Measurements from ENCODE around the gene IGLL5.
"Not testable (repeated sequence)": the region's sequence is repeated elsewhere in the genome, so short reads cannot be mapped to it uniquely, and the experiment has no call there.

IGLL5 gene

DNA sequence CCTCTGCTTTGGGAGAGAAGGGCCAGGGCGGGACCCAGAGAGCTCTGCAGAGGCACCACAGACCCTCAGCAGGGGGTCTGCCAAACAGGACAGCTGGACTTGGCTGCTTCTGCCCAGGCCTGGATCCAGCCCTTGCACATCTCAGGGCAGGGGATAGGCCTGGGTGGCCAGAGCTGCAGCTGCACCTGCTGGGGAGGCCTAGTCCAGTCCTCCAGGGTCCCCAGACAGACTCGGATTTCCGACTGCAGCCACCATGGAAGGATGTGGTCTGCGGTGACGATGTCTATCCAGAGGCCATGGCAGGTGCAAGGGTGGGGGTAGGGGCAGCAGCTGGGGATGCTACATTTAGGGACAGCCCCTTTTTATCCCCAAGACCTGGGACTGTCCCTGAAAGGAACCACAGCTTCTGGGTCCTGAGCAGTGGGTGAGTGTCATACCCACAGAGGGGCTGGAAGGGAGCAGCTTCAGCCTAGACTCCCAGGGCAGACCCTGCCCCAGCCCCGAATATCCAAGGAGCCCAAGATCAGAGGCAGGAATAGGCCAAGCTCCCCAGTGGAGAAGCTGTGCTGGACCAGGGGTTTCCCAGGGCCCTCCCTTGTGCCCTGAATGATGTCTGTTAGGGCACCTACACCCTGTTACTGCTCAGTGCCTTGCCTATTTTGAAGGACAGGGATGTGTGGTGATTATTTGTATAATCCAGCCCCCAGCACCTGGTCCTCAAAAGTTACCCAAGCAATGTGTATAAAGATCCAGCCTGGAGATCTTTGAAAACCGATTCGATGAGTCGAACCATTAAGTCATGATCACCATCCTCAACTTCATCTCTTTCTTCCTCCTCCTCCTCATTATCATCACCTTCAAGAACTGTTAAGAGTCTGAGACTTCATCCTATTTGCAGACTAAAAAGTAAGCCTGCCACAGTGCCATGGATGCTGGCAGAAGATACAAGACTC, 2.5 kb upstream of the IGLL5 start:
- DNase-seq: peak in 1 of 2 donors; percentile 74

DNA sequence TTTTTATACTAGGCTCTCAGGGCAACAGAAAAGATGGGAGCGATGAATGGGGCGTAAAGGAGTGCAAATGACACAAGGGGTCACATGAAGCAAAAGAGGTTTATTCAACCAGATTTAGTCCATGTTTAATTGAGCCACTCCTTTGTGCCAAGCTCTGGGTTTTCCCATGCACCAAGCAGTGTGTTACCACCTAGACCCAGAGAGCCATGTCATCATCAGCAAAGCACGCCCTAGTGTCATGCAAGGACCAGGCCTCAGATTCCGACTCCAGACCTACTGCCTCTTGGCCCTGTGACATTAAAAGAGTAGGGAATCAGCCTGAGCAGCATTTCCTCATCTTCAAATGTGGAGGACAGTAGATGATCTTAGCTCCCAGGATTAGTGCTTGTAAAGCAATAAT, 1.1 kb upstream of the IGLL5 start:
- DNase-seq: no peak

DNA sequence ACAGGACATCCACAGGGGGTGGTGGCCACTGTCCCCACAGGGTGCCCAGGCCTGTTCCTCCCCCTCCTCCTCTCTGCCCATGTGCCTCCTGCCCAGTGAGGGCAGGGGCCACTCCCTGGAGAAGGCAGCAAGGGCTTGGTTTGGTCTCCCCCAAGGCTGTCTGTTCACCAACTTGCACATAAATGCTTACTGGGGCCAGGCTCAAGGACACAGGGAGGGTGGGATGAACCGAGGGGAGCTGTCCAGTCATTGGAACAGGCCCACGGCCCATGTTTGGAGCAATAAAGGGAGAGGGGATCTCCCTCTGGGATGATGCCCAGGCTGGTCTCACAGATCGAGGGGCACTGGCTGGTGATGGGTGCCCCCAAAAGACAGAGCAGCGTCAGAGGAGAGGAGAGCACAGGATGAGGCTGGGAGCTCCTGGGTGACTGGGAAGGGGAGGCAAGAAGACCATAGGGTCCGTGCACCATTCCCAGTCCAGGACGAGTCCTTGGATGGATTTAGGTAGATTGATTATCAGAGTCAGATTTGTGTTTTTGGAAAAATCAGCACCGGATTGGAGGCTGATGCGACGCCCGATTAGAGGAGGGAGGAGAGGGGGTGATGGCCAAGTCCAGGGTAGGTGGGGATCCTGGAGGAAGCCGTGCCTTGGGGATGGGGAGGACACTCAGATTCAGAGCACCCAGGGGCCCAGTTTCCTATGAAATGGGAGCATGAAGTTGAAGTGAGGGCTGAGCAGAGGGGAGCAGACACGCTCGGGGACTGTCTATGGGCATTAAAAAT, 1.1 kb downstream of the IGLL5 start:
- no peak for DNase-seq

DNA sequence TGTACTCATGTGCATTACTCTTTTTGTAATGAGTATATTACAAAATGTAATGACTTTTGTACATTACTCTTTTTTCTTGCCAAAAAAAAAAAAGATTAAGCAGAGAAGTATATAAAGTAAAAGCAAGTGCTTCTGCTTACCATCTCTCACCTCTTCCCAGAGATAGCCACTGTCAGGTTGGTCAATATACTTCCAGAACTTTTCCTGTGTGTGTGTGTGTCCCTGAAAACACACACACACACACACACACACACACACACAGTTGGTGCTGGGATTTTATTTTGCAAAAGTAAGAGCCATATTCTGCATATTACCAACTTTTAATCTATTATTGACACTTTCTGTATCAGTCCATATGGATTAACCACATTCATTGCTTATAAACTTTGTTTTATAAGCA, 2.5 kb downstream of the IGLL5 start:
- no peak for DNase-seq

DNA sequence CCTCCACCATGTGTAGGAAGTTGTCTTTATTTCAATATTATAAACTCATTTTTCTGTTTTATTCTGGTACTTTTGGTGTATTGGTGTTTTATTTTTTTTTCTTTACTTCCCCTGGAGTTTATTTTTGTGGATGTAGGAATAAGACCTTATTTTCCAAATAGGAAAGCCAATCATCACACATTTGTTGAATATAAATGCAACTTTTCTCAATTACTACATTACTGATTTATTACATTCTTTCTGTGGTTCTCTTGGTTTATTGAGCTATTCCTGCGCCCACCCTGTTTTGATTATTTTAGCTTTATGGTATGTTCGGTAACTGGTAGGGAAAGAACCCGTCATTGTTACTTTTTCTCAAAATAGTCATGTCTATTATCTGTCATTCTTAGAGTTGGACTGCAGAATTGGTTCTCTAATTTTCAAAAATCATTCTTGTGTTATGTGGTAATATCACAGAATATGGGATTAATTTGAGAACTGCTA, 3.6 kb downstream of the IGLL5 start:
- DNase-seq: no peak

DNA sequence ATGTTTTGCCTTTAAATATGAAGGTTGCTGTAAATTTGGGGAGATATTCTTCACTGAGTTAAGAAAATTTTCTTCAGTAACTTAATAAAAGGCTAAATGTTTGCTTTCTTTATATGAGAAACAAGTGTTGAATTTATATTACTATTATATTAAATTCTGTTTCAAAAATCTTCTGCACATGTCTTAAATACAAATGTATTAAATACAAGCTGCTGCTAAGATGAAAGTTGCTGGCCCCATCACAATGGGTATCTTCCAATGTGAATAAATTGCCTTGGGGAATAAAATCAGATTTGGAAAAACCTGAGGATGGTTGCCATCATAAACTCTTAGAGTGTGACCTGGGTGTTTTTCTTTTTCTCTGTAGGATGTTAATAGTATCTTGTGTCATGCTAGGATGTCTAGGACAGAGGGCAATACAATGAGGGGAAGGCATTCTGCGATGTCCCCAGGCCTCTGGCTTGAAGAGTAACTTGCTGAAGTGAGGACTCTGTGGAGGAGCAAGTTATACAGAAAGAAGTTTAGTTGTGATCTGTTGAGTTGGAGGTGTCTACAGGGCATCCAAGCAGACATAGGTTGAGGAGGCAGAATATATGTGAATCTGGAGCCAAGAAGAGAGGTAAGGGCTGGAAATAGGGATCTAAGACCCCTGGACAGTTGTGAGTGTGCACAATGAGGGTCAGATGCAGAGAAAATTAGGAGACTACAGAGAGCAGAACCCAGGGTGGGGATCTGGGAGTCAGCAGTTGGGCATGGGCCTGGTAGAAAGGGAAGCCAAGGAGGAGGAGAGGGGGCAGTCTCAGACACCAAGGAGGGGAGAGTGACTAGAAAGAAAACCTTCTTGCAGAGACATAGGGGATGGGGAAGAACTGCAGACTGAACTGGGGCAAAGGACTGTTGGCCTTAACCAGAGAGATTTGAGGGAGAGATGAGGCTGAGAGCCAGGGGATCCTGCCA, 4.8 kb downstream of the IGLL5 start:
- DNase-seq: no peak

DNA sequence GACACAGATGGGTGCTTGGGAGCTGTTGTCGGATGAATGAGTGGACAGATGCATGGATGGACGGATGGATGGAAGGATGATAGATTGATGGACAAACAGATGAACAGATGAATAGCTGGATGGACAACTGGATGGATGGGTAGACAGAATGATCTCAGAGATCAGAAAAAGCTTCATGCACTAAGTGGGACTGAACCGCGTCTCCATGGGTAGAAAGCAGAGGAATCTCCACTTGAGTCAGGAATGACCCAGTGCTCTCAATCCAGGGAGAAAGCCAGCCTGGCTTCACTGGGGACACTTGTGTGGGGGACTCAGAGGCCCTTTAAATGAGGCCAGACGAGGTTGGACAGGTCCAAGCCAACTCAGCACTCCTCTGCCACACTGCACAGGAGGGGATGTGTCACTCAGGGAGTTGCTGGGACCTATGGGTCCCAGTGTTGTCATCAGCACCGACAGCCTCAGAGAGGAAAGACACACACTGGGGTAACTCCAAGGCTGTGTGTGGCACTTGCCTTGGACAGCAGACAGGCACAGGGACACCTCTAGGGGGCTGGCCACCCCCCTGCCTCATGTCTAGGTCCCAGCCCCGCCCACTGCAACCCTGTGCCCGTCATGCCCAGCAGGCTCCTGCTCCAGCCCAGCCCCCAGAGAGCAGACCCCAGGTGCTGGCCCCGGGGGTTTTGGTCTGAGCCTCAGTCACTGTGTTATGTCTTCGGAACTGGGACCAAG, 5.6 kb downstream of the IGLL5 start:
- no peak for DNase-seq

DNA sequence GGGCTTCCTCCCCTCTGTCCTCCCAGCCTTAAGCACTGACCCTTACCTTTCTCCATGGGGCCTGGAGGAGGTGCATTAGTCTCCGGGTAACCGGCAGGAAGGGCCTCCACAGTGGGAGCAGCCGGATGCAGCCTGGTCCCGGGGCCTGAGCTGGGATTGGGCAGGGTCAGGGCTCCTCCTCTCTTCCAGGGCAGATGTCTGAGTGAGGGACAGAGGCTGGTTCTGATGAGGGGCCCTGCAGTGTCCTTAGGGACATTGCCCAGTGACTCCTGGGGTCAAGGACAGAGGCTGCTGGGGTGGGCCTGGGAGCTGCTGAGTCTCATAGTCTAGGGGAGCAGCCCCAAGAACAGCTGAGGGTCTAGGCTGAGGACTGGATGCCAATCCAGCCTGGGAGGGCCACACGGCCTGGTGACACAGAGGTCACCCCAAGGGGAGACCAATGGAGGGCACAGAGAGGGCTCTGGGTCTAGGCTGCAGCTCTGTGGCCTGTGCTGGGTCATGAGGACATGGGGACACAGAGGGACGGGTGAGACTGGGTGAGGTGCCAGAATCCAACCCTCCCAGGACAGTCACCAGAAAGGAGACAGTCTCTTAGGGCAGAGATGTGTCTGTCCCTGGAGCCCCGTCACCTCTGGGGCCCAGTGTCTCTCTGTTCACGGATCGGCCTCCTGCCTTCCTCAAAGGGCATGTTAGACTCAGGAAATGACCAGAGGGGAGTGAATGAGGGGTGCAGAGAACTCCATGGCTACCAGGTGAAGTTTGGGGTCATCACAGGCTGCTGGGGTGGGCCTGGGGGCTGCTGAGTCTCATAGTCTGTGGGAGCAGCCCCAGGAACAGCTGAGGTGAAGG, 6.5 kb downstream of the IGLL5 start:
- no peak for DNase-seq

DNA sequence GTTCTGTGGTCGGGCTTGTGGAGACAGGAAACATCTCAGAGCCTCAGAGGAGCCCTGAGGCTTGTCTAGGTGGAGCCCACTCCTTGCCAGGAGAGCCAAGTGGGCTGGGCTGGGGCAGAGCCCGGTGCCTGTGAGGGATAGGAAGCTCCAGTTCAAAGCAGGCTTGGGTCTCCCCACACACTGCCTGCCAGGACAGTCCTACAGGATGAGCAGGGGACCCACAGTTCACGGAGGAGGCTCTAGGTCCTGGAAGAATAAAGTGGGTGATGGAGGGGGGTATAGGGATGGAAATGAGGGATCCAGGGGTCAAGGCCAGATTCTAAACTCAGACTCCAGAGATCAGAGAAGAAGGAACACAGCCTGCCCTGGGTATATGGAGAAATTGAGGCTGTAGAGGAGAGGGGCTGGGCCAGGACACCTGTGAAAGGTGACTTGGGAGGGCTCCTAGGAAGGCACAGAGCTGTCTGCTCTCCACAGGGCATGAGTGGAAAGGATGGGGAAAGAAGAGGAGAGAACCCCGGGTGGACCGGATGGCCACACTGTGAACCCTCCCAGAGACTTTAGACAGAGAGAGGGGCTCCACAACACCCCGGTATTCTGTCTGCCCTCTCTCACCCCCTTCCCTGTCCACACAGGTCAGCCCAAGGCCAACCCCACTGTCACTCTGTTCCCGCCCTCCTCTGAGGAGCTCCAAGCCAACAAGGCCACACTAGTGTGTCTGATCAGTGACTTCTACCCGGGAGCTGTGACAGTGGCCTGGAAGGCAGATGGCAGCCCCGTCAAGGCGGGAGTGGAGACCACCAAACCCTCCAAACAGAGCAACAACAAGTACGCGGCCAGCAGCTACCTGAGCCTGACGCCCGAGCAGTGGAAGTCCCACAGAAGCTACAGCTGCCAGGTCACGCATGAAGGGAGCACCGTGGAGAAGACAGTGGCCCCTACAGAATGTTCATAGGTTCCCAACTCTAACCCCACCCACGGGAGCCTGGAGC, 7.4 kb downstream of the IGLL5 start:
- no peak for DNase-seq

DNA sequence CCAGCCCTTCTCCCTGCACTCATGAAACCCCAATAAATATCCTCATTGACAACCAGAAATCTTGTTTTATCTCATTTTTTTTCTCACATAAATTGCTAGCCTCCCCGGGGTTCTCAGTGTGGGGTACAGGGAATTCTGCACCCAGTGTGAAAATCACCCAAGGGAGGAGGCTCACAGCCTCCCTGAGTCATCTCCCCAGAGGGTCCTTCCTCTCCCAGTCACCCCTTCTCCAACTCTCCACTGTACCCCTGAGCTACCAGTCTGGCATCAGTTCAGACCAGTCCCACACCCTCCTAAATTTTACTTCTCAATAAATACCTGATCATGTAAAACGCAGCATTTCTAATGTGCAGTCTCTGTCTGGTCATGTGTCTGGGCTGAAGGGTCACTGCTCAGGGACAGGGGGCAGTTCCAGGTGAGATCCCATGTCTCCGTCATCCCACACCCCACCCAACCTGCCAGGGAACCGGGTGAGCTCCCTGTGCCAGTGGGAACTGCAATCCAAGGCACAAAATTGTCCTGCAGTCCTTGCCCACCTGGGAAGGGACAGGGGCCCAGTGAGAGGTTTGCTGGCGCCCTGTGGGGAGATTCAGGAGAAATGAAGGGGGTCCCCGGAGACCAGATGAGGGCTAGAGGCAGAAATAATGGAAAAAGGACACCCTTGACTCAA, 8.3 kb downstream of the IGLL5 start:
- no peak for DNase-seq

DNA sequence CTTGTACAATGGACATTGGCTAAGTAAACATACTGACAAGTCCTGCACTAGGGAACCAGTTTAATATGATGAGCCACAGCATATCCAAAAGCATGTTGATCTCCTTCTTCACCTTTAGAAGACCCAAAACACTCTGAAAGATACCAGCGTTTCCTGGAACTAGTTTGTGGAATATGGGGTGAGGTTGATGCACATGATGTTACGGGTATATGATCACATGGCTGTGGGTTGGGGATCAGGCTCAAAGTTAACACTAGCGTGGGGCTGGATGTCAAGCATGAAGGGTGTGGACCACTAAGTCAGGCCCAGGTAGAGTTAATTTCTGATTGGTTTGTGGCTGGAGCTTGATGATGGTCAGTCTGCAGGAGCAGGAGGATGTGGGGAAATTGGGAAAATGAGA, 9.0 kb downstream of the IGLL5 start:
- DNase-seq: no peak

DNA sequence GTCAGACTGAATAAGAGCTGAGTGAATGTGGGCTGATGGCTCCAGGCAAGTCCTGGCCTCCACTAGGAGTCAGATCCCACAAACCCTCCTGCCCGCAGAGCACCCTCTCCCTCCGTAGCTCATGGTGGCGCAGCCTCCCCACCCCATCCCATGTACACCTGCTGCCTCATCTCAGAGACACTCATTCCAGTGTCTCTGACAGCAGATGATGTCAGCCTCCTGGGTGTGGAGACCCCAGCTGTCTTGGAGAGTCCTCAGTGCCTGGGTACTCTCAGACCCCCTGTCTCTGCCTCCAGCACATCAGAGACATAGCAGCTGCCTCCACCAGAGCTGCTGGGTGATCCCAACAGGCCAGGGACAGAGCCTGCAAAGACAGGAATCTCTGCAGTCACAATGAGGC, 9.5 kb downstream of the IGLL5 start:
- DNase-seq: no peak

DNA sequence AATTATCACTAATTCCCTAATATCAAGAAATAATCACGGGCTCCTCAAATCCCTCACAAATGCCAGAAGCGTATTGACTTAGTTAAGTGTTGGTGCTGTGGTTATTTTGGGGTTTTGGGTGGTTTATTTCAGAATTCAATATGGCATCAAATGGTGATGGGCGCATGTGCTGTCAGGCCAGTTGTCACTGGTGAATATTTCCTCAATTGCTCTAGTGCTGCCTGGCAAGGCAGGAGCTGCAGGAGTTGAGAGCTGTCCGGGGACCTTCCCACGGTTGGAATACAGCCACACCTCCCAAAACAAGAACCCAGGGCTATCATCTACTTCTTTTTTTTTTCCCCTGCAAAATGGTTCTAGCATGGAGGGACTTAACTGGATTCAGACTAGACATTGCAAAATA, 10.3 kb downstream of the IGLL5 start:
- DNase-seq: no peak

DNA sequence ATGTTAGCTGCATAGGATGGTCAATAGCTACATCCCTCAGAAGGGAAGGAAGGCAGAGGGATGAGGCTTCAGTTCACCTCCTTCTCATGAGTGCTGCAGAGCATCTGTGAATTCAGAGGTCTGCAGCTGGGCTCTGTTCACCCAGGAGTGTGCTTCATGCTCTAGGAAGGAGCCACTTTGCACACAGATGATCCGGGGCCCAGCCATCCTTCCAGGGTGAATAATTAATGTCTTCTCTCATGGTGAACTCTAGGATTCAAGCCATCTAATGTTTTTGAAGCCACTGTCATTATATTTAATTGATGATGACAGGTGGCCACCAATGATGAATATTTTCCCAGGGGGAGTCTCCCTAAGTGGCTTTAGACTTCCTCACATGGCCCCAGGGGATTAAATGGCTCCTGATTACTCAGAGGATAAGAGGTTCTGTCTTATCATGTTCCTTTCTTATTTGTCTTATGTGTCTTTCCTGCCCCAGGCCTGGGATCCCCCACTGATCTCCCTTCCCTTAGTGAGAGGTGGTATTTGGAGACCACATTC, 10.9 kb downstream of the IGLL5 start:
- DNase-seq: not testable (repeated sequence)

DNA sequence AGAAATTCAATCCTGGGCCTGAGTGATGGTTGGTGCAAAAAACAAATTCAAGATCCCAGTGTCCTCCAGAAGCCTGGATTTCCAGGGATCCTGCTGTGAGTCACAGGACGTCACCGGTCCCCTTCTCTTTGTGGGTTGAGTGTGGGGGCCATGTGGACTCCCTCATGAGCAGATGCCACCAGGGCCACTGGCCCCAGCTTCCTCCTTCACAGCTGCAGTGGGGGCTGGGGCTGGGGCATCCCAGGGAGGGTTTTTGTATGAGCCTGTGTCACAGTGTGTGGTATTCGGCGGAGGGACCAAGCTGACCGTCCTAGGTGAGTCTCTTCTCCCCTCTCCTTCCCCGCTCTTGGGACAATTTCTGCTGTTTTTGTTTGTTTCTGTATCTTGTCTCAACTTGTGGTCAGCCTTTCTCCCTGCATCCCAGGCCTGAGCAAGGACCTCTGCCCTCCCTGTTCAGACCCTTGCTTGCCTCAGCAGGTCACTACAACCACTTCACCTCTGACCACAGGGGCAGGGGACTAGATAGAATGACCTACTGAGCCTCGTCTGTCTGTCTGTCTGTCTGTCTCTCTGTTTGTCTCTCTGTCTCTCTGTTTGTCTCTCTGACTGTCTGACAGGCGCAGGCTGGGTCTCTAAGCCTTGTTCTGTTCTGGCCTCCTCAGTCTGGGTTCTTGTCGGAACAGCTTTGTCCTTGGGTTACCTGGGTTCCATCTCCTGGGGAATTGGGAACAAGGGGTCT, 11.9 kb downstream of the IGLL5 start:
- not testable (repeated sequence) for DNase-seq

DNA sequence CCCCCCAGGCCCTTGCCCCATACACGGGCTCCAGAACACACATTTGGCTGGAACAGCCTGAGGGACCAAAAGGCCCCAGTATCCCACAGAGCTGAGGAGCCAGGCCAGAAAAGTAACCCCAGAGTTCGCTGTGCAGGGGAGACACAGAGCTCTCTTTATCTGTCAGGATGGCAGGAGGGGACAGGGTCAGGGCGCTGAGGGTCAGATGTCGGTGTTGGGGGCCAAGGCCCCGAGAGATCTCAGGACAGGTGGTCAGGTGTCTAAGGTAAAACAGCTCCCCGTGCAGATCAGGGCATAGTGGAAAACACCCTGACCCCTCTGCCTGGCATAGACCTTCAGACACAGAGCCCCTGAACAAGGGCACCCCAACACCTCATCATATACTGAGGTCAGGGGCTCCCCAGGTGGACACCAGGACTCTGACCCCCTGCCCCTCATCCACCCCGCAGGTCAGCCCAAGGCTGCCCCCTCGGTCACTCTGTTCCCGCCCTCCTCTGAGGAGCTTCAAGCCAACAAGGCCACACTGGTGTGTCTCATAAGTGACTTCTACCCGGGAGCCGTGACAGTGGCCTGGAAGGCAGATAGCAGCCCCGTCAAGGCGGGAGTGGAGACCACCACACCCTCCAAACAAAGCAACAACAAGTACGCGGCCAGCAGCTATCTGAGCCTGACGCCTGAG, 13.1 kb downstream of the IGLL5 start:
- not testable (repeated sequence) for DNase-seq

DNA sequence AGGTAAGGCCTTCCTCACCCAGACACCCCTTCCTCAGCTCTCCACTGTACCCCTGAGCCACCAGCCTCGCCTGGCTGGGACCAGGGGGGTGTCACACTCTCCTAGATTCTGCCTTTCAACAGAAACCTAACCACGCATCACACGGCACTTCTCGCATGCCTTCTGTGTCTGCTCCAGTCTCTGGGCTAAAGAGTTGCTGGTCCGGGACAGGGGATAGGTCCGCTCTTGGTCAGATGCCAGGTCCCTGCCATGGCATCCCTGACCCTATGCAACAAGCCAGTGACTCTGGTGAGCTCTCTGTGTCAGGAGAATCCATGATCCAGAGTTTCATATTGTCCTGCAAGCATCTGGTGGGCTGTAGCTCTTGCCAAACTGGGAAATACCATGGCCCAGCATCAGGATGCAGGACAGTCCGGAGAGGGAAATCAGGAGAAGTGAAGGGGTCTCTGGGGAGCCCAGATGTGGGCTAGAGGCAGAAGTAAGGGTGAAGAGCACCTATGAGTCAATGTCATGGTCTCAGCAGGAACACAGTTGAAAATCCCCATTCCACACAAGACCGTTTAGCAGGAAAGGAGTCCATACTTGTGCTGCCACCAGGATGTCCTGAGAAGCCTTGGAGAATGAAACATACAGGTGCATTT, 14.1 kb downstream of the IGLL5 start:
- DNase-seq: no peak

All from CD4-positive, alpha-beta T cell treated with Interferon alpha-2 for 1 hour (primary cell).